ENCODE data around the gene TCP11L2.
A peak's percentile ranks its signal among the peaks of the same experiment; 100 is the strongest.
"Not testable (repeated sequence)": the region's sequence is repeated elsewhere in the genome, so short reads cannot be mapped to it uniquely, and the experiment has no call there.

TCP11L2 gene

DNA sequence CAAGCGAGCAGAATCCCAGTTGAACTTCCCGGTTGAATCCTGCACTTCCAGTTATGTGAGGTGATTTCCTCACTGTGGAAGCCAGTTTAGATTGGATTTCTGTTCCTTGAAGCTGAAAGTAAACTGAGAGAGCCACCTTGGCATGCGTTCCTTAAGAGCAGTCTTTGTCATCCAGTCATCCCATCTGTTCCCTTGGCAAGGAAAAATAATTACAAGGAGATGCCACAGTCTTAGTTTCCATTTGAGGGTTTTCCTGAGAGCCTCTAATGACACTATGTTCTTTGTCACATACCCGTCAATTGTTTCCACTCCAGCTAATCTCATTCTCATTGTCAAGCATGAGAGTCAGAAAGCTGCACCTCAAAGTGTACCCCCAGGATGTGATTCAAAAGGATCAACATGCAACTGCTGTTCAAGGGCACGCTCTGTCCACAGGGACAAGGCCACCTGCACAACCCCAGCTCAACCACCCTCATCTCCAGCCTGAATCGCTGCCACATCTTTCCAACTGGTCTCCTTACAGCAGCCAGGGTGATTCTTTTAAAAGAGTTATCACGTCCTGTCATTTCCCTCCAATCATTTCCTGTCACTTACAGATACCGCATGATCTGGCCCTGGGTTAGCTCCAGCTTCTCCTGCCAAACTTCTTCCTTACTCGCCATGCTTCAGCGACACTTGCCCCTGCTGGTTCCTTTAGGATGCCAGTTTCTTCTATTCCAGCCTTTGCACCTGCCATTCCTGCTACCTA is 18.0 kb upstream of the TCP11L2 start:
- no peak for DNase-seq

- DNase-seq: no peak
Observed at GRCh38 chr12:106285982-106286381, 16.6 kb upstream of the TCP11L2 start.

DNA sequence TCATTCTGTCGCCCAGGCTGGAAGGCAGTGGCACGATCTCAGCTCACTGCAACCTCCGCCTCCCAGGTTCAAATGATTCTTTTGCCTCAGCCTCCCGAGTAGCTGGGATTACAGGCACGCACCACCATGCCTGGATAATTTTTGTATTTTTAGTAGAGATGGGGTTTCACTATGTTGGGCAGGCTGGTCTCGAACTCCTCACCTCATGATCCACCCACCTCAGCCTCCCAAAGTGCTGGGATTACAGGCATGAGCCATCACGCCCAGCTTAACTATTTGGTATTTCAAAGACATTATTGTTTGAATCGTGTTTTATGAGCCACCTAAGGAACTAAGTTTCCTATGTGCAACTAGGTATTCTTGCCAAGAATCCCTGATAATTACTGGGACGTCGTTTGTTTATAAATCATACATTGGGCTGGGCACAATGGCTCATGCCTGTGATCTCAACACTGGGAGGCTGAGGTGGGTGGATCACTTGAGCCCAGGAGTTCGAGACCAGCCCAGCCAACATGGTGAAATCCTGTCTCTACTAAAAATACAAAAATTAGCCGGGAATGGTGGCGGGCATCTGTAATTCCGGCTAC is 15.9 kb upstream of the TCP11L2 start:
- DNase-seq: not testable (repeated sequence)

DNA sequence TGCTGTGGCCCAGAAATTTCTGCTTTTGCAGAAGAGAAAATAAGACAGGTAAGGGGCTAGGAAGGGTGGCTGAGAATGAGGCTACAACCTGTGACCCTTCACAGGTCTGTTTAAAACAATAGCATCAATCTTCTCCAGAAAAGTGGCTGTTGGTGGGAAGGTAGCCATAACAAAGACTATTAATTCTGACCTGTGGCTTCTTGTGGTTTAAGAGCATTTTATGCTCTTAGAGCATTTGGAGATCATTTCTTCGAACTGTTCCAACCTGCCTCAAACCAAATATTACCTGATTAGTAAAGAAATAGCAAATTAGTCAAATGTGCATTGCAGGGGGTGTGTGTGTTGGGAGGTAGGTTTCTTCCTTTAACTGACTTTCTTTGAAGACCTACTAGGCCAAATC is 15.2 kb upstream of the TCP11L2 start:
- DNase-seq: no peak

- no peak for DNase-seq
Observed at GRCh38 chr12:106288101-106288493, 14.4 kb upstream of the TCP11L2 start.

GRCh38 chr12:106288494-106289195 is 13.9 kb upstream of the TCP11L2 start:
- no peak for DNase-seq

DNA sequence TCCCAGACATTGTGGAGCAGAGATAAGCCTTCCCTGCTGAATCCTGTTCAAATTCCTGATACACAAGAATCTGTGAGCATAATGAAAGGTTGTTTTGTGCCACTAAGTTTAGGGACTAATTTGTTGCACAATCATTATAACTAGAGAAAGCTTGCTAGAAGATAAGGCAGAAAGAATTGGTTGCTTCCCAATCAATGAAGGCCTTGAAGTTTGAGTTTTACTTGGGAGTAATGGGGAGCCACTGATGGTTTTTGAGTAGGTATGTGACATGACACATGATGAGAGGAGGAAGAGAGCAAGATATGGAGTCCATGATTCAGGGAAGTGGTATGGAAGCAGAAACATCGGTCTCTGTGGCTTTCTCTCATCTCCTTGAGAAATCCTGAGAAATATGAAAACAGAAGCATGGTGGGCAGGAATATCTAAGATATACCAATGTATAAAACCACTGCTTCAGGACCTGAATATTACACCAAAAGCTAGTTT is 13.3 kb upstream of the TCP11L2 start:
- DNase-seq: no peak

GRCh38 chr12:106290666-106291065 is 11.9 kb upstream of the TCP11L2 start:
- DNase-seq: no peak

- no peak for DNase-seq
Observed at GRCh38 chr12:106291342-106291741, 11.2 kb upstream of the TCP11L2 start.

GRCh38 chr12:106292339-106292738 is 10.2 kb upstream of the TCP11L2 start:
- no peak for DNase-seq

GRCh38 chr12:106296179-106296877 is 6.2 kb upstream of the TCP11L2 start:
- DNase-seq: no peak

DNA sequence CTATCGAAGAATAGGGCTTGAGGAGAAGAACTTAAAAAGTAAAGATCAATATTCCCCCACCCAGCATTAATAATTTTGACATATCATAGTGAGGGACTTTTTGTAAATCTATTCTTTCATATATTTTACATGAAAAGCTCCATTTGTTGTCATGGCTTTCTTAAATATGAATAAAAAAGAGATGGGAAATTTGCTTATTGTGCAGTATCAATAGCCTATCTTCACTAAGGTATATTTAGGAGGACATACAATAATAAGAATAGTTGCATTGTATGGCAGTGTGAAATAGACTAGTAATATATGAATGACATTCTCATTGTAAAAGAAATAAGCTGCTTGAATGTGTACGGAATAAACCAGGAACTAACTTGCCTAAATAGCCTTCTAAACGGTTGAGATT is 5.5 kb upstream of the TCP11L2 start:
- DNase-seq: no peak

DNA sequence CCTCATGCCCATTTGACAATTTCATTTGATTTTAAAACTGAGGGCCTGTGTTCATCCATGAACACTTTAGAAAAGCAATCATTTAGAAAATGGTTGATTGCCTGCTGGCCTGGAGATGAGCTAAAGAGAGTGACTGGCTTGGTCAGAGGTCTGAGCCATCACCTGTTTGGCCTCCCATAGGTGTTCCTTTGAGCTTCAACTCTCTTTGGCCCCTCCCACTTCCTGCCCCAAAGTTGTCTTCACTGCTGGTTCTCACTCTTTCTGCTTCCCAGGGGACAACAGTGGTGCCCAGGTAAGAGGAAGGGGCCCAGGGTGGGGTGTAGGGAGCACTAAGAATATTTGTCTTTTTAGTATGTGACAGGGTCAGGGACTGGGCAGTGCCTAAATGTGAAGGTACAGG is 4.9 kb upstream of the TCP11L2 start:
- DNase-seq: no peak

DNA sequence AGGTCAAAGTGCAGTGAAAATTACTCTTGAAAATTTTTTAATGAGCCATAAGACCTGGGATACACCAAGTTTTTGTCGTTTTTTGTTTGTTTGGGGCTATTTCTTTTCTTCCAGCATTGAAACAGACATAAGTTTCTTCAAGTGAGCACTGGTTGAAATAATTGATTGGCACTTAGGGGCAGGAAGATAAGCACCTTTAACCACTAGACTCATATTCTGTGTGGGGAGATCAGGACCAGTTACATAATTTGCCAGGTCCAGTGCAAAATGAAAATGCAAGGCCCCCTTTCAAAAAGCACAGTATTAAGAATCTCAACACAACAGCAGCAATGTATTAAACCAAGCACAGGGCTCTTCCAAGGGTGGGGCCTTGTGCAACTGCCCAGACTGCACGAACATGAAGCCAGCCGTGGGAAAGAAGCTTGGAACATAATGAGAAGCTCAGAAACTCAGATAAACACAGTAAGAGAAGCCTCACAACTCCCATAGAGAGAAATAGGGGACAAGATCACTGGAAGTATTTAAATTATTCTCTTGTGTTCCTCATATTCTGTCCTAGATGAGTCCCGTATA is 3.2 kb upstream of the TCP11L2 start:
- no peak for DNase-seq

DNA sequence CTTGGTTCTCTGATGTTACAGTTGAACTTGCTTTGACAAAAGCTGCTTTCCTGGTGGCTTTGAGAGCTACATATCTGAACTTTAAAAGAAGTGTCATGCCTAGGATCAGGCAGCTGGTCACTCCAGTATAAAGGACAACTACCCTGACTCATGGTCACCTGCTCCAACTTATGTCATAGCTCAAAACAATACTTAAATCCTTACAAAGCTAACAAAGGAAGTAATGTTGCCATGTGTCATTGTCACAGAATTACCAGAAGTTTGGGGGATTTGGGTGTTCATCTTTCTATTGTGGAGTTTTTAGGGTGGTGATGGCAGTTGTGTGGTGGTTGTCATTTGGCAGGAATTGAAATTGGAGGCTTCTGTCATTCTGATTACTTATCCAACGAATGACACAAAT is 1.8 kb upstream of the TCP11L2 start:
- no peak for DNase-seq

GRCh38 chr12:106301241-106301610 is 1.3 kb upstream of the TCP11L2 start:
- no peak for DNase-seq

DNA sequence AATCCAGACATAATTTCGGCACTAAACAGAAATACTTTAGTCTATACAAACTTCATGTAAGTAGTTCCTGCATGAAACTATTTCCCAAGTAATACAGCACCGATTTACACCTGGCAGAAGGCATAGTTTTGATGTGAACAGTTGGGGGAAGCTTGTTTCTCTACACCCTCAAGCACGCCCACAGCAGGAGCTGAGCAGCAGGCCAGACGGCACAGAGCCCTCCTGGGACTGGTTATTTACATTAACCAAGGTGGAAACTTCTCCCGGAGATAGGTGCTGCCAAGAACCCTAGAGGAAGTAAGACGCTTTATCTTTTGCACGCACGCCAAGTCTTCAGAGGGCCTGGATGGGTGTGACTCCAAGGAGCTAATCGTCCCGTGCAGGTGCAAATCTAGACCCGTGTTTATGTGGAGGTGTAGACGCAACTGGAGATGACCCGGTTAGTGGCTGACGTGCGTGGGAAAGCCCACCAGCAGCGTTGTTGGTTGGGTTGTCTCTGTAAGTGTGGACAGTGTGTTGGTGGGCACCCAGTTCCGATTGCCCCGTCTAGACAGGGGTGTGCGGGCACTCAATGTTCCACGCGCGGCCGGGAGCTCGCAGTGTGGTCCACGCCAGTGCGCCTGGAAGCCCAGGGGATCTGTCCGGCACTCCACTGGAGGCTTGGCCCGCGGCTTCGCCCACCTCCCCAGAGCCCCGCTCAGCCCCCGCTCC is 767 bp upstream of the TCP11L2 start:
- peak; percentile 75 to 78 for DNase-seq

DNA sequence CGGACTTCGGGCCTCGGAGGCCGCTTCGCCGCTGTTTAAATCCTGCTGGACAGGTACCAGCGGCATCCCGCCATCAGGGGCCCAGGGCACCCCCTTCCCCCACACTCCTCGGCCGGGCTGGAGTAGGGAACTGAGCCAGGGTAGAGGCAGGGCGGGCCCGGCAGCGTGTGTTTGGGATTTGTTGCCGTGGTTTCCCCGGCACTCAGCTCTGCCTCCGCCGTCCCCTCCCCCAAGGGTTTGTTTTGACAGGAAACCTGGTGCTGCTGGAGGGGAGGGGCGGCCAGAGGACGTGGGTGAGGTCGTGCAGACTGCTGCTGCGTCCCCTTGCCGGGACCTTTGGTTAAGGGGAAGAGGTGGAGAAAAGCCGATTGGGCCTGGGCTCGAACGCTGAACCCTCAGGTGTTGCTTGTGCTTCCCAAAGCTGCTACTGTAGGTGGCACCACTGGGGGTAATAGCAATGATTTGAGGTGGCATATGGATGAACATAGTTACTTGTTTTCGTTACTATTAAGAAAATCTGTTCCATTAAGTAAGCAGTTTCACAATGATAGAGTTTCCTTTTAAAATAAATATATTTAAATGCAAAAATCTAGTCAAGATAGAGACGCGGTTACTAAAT is 778 bp downstream of the TCP11L2 start:
- DNase-seq: peak; percentile 93 to 94

- DNase-seq: peak in 1 of 2 donors; percentile 23
Observed at GRCh38 chr12:106304001-106304421, 1.5 kb downstream of the TCP11L2 start.

- no peak for DNase-seq
Observed at GRCh38 chr12:106304797-106305196, 2.3 kb downstream of the TCP11L2 start.

- no peak for DNase-seq
Observed at GRCh38 chr12:106305376-106305775, 2.8 kb downstream of the TCP11L2 start.

- DNase-seq: no peak
Observed at GRCh38 chr12:106307181-106307580, 4.6 kb downstream of the TCP11L2 start.
